Mammary epithelial cell (primary cell): ENCODE results near the gene ACYP2.

Source experiments
- EZH2 ChIP-seq: IDR thresholded peaks from 2 replicates; pipeline ENCODE4 v1.6.1; 2012; ENCODE audit warnings: low read length, inconsistent platforms, borderline replicate concordance
- TF ChIP-seq, protein P1 (sequence below), 2 donors: IDR thresholded peaks in 1 of 2; conservative IDR thresholded peaks in 1 of 2; 2 replicates each; pipeline ENCODE4 v1.5.1; 2011 to 2012; ENCODE audit warnings: inconsistent platforms in 2 of 2, low read length in 2 of 2, mild to moderate bottlenecking in 2 of 2, control low read depth in 1 of 2, low read depth in 1 of 2; ENCODE audit not compliant: insufficient read depth in 1 of 2; ENCODE audit errors: extremely low read depth in 1 of 2

DNA sequence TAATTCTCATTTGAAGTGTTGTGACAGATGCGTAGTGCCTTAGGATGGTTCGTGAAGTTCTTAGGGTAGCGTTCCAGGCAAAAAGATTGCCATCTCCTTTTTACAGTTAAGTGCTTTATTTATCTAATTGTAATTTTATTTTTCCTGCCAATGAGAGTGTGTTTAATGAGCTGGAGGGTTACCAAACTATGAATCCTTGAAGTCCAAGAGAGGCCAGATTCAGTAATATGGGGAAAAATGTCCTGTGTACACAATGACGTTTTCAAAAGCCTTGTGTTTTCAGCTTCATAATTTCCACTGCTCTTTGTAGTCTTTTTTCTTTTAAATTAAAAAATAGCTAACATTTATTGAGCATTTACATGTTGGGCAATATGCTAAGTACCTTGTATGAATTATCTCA, 23.8 kb downstream of the ACYP2 start:
- TF ChIP-seq, protein P1, sequence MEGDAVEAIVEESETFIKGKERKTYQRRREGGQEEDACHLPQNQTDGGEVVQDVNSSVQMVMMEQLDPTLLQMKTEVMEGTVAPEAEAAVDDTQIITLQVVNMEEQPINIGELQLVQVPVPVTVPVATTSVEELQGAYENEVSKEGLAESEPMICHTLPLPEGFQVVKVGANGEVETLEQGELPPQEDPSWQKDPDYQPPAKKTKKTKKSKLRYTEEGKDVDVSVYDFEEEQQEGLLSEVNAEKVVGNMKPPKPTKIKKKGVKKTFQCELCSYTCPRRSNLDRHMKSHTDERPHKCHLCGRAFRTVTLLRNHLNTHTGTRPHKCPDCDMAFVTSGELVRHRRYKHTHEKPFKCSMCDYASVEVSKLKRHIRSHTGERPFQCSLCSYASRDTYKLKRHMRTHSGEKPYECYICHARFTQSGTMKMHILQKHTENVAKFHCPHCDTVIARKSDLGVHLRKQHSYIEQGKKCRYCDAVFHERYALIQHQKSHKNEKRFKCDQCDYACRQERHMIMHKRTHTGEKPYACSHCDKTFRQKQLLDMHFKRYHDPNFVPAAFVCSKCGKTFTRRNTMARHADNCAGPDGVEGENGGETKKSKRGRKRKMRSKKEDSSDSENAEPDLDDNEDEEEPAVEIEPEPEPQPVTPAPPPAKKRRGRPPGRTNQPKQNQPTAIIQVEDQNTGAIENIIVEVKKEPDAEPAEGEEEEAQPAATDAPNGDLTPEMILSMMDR (conservative IDR thresholded peaks at IDR 0.05 in 1 of 2, IDR thresholded peaks at IDR 0.05 in 1 of 2; ENCODE audit: extremely low read depth in 1 of 2, insufficient read depth in 1 of 2, low read depth in 1 of 2, low read length in 2 of 2) = no peak
- TF ChIP-seq EZH2 = no peak
